HTERT RPE-1 (cell line): ENCODE results near the gene APBB2.
"Not testable (repeated sequence)": the region's sequence is repeated elsewhere in the genome, so short reads cannot be mapped to it uniquely, and the experiment has no call there.

Experiments used
- in situ Hi-C: fragments of 300-500 bp; cut with MboI; formaldehyde crosslinking; loops from 4 replicates; pipeline ENCODE4 v1.14.3; 2020; ENCODE audit warnings: low sequenced_read_pairs

APBB2 gene

GRCh38 chr4:41029098-41029497, 185.2 kb downstream of the APBB2 start:
- in situ Hi-C loops, result no loop called here

GRCh38 chr4:41028392-41029076, 185.8 kb downstream of the APBB2 start:
- in situ Hi-C loops, result no loop called here

DNA sequence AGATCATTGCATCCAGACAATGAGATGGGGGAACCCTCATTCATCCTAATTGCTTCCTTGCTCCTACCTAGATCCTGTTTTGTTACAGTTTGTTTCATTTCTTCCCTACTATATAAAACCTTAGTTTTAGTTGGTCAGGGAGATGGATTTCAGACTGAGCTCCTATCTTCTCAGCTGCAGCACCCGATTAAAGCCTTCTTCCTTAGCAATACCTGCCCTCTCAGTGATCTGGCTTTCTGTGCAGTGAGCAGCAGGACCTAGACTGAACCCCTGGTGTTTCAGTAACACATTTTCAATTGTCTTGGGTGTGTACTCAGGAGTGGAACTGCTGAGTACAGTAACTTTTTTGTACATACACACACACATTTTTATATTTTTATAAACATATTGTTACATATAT, 187.4 kb downstream of the APBB2 start:
- in situ Hi-C loops, result no loop called here

DNA sequence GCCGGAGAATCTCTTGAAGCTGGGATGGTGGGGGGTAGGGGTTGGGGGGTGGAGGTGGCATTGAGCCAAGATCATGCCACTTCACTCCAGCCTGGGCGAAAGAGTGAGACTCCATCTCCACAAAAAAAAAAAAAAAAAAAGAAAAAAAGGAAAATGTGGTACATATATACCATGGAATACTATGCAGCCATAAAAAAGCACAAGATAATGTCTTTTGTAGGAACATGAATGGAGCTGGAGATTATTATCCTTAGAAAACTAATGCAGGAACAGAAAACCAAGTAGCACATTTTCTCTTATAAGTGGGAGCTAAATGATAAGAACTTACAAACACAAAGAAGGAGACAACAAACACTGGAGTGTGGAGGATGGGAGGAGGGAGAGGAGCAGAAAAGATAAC, 188.5 kb downstream of the APBB2 start:
- in situ Hi-C loops, result no loop called here

DNA sequence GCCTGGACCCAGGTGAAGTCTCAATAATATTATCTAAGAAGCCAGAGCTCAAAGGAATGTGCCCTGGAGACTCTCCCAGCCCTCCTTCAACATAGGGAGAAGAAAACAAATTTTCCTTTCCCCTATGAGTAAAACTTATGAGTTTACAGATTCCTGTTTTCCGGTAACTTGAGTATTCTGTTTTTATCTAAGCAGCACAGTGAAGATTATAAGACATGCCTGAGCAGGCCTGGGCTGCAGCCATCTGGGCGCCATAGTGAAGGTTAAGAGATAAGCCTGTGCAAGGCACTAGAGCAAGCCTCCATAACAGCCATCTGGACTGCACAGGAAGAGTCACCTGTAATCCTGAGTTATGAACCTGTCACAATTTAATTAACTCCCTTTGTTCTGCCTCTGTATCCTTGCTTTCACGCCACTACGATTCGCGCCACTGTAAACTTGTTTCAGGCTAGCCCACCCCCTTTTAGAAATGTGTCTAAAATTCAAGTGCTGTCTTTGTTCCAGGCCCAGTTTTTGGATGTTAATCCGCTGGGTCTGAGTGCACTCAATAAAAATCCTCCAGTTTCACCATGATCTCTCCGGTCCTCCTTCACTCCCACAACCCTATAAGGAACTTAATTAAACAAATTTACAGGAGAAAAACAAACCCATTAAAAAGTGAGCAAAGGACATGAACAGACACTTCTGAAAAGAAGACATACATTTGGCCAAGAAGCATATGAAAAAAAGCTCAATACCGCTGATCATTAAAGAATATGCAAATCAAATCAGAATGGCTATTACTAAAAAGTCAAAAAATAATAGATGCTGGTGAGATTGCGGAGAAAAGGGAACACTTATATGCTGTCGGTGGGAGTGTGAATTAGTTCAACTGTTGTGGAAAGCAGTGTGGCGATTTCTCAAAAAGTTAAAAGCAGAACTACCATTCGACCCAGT, 189.5 kb downstream of the APBB2 start:
- in situ Hi-C loops, result no loop called here

DNA sequence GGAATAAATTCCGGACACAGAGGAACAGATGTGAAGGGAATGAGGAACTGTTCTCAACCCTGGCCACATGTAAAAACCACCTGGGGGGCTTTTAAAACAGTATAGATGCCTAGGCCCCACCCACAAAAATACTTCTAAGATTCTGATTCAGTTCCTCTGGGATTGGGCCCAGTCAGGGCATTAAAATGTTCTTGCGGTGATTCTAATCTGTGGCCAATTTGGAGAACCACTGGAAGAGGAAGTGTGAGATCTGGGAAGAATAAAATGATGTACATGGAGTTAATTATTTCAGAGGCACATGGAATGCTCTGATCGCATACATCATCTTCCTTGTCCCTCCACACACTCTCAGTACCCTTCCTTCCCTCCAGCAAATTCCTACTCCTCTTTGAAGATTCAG, 192.2 kb downstream of the APBB2 start:
- in situ Hi-C loops, result no loop called here

GRCh38 chr4:41015016-41015675, 199.2 kb downstream of the APBB2 start:
- in situ Hi-C loops, result no loop called here

- in situ Hi-C loops, result no loop called here
Measured at GRCh38 chr4:41014158-41014557, 200.2 kb downstream of the APBB2 start.

DNA sequence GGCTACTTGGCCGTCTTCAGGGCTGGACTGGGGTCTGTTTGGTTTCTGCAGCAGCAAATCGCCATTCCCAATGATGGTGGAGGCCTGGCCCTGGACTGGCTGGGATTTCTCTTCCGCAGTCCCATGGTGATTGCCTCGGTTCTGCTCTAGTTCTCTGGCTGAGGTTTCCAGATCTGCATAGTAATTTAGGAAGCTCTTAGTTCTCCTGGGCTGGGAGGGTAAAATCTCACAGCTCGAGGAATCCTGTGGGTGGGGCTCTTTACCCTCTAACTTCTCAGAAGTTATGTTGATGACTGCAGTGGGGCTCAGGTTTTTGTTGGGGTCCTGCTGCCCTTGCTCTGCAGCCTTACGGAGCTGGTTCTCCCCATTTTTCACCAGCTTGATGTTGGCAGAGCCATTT, 200.6 kb downstream of the APBB2 start:
- in situ Hi-C loops, result no loop called here

DNA sequence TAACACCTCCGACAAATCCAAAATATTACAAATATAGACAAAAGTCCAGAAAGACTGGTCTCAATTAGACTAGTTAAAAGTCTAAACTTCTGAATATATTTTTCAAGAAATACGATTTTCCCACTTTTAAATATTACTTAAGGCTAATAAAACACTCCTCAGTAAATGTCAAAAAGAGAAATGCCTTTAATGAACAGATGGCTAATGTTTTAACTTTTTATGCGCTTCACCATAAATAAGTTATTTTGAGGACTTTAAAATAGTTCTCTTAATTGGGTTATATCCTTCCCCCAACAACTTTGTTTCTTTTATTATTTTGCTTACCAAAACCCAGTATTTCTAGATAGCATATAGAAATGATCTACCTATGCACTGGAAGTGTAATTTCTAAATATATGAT, 201.4 kb downstream of the APBB2 start:
- in situ Hi-C loops, result no loop called here

GRCh38 chr4:41012293-41012692, 202.0 kb downstream of the APBB2 start:
- in situ Hi-C loops, result no loop called here

GRCh38 chr4:41009411-41009810, 204.9 kb downstream of the APBB2 start:
- in situ Hi-C loops, result no loop called here

DNA sequence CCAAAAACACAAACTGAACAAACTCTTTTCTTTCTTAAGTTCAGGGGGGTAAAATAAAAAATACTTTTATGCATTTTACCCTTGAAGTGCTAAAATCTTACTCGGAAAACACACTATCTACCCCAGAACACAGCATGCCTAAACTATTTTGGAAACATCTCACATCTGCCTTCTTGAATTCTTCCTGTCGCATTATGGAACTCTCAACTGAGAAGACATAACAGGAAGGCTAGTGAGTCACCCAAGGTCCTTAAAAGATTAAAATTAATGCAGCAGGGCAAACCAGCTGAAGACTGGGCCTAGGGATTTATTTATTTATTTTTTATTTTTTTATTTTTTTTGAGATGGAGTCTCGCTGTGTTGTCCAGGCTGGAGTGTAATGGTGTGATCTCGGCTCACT, 208.2 kb downstream of the APBB2 start:
- in situ Hi-C loops, result no loop called here

GRCh38 chr4:41002309-41002708, 212.0 kb downstream of the APBB2 start:
- in situ Hi-C loops, result no loop called here

- in situ Hi-C loops, result no loop called here
Measured at GRCh38 chr4:41000356-41000755, 214.0 kb downstream of the APBB2 start.

DNA sequence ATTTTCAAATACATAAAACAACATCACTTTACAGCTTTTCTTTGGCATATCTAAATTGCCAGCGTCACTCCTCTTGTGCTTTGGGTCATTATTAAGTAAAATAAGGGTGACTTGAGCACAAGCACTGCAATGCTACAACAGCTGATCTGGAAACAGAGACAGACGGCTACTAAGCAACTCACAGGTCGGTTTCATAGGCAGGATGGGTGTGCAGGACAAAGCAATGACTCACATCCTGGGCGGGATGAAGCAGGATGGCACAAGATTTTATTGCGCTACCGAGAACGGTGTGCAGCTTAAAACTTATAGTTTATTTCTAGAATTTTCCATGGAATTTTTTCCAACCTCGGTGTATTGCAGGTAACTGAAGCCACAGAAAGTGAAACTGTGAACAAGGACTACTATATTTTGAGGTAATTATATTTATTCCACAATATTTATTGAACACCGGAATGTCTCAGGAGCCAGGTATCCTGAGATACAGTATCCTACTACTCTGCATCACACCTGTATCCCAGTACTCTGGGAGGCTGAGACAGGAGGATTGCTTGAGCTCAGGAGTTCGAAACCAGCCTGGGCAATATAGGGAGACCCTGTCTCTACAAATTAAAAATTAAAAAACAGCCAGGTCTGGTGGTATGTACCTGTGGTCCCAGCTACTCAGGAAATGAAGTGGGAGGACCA, 215.5 kb downstream of the APBB2 start:
- in situ Hi-C loops, result no loop called here

DNA sequence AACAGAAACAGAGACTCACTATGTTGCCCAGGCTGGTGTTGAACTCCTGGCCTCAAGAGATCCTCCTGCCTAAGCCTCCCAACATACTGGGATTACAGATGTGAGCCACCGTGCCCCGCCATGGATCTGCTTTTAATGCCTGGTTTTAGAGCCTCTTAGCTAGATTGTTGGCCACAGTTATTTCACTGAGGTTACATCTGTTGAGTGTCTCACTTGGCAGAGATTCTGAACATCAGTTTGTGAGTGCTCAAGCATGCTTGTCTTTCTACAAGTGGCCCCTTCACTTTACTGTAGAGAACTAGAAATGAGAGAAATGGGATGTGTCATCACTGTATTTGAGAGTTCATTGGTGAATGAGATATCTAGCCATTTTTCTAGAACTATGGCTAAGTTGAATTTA, 218.5 kb downstream of the APBB2 start:
- in situ Hi-C loops, result no loop called here

DNA sequence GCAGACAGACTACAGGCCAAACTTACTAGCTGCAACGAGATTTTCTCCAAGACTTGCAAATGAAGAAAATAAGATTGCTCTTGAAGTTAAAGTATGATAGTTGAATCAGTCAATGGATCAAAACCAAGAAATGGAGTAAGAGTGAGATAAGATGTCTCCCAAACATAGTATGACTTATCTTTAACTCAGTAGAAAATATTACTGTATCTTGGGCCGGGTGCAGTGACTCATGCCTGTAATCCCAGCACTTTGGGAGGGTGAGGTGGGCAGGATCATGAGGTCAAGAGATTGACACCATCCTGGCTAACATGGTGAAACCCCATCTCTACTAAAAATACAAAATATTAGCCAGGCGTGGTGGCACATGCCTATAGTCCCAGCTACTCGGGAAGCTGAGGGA, 220.0 kb downstream of the APBB2 start:
- in situ Hi-C loops, result not testable (repeated sequence)

DNA sequence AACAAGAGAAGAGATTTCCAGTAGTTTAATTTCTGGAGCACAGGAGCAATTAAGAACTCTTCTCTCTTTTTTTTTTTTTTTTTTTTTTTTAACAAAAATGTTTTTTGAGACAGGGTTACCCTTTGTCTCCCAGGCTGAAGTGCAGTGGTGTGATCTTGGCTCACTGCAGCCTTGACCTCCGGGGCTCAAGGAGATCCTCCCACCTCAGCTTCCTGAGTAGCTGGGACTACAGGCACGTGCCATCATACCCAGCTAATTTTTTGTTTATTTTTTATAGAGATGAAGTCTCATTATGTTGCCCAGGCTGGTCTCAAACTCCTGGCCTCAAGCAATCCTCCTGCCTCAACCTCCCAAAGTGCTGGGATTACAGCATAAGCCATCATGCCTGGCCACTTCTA, 221.0 kb downstream of the APBB2 start:
- in situ Hi-C loops, result not testable (repeated sequence)

GRCh38 chr4:40992472-40993295, 221.7 kb downstream of the APBB2 start:
- in situ Hi-C loops, result no loop called here
